ENCODE results near the gene SNX8.

- TF ChIP-seq EZH2 (IDR thresholded peaks at IDR 0.05; ENCODE audit: insufficient read depth, poor library complexity, severe bottlenecking): no peak
- TF ChIP-seq EZH2phosphoT487 (IDR thresholded peaks at IDR 0.05; ENCODE audit: insufficient read depth, low read depth): no peak
These were observed 75.0 kb downstream of the SNX8 start for GRCh38 chr7:2239242-2239641.
